ENCODE data around the gene MAP3K7.
"Not testable (repeated sequence)": the region's sequence is repeated elsewhere in the genome, so short reads cannot be mapped to it uniquely, and the experiment has no call there.

MAP3K7 gene

GRCh38 chr6:90581146-90581545, 5.7 kb downstream of the MAP3K7 start:
- no peak for TF ChIP-seq CTCF (conservative IDR thresholded peaks at IDR 0.05; ENCODE audit: low read depth, low read length)
- DNase-seq (ENCODE audit: low read depth), result peak; percentile 10
- H3K4me3 ChIP-seq (ENCODE audit: low read depth, low read length), result no peak overlapping the region

GRCh38 chr6:90578894-90579549, 7.8 kb downstream of the MAP3K7 start:
- no peak overlapping the region for H3K4me3 ChIP-seq (ENCODE audit: low read depth, low read length)
- TF ChIP-seq CTCF (conservative IDR thresholded peaks at IDR 0.05; ENCODE audit: low read depth, low read length), result no peak
- DNase-seq (ENCODE audit: low read depth), result no peak

GRCh38 chr6:90575267-90575666, 11.6 kb downstream of the MAP3K7 start:
- no peak for TF ChIP-seq CTCF (conservative IDR thresholded peaks at IDR 0.05; ENCODE audit: low read depth, low read length)
- no peak overlapping the region for H3K4me3 ChIP-seq (ENCODE audit: low read depth, low read length)
- DNase-seq (ENCODE audit: low read depth), result peak; percentile 33

- TF ChIP-seq CTCF (conservative IDR thresholded peaks at IDR 0.05; ENCODE audit: low read depth, low read length), result peak; percentile 43
- peak; percentile 85 for DNase-seq (ENCODE audit: low read depth)
- no peak overlapping the region for H3K4me3 ChIP-seq (ENCODE audit: low read depth, low read length)
Measured at GRCh38 chr6:90574610-90575009, 12.3 kb downstream of the MAP3K7 start.

GRCh38 chr6:90573624-90574023, 13.2 kb downstream of the MAP3K7 start:
- TF ChIP-seq CTCF (conservative IDR thresholded peaks at IDR 0.05; ENCODE audit: low read depth, low read length), result no peak
- DNase-seq (ENCODE audit: low read depth), result no peak
- no peak overlapping the region for H3K4me3 ChIP-seq (ENCODE audit: low read depth, low read length)

GRCh38 chr6:90572856-90573255, 14.0 kb downstream of the MAP3K7 start:
- TF ChIP-seq CTCF (conservative IDR thresholded peaks at IDR 0.05; ENCODE audit: low read depth, low read length), result no peak
- no peak overlapping the region for H3K4me3 ChIP-seq (ENCODE audit: low read depth, low read length)
- DNase-seq (ENCODE audit: low read depth), result no peak

- H3K4me3 ChIP-seq (ENCODE audit: low read depth, low read length), result no peak overlapping the region
- DNase-seq (ENCODE audit: low read depth), result no peak
- TF ChIP-seq CTCF (conservative IDR thresholded peaks at IDR 0.05; ENCODE audit: low read depth, low read length), result no peak
Measured at GRCh38 chr6:90569223-90569622, 17.6 kb downstream of the MAP3K7 start.

GRCh38 chr6:90567682-90568081, 19.2 kb downstream of the MAP3K7 start:
- H3K4me3 ChIP-seq (ENCODE audit: low read depth, low read length); DNase-seq (ENCODE audit: low read depth): not testable (repeated sequence)

- H3K4me3 ChIP-seq (ENCODE audit: low read depth, low read length); DNase-seq (ENCODE audit: low read depth): not testable (repeated sequence)
Measured at GRCh38 chr6:90562341-90562740, 24.5 kb downstream of the MAP3K7 start.
